GM23248 (cell line): ENCODE results near the gene IARS2. TPM values are rescaled to one million over a fixed set of nuclear protein-coding genes. Genes with fewer than 3 reads are reported as not detected.
A peak's percentile ranks its signal among the peaks of the same experiment; 100 is the strongest.

Experiments
- DNase-seq: peaks from one replicate; pipeline ENCODE4 v3.0.0-alpha.2; 2015
- H2AFZ ChIP-seq: fragments of 200-600 bp; sonication (generic); 2 replicates; pipeline ENCODE4 v1.6.1; 2016; ENCODE audit warnings: antibody characterized with exemption
- H3F3A ChIP-seq: fragments of 200-600 bp; sonication (generic); 2 replicates; pipeline ENCODE4 v1.6.1; 2016; ENCODE audit warnings: mild to moderate bottlenecking, antibody characterized with exemption, mixed run types; ENCODE audit not compliant: insufficient read depth
- H3K27ac ChIP-seq: fragments of 200-600 bp; sonication (generic); 2 replicates; pipeline ENCODE4 v1.5.1; 2016; ENCODE audit warnings: mild to moderate bottlenecking
- H3K27me3 ChIP-seq: fragments of 200-600 bp; sonication (generic); replicated peaks from 2 replicates; pipeline ENCODE4 v1.6.1; 2016; ENCODE audit warnings: mild to moderate bottlenecking; ENCODE audit not compliant: insufficient read depth
- H3K36me3 ChIP-seq: fragments of 200-600 bp; sonication (generic); 2 replicates; pipeline ENCODE4 v1.6.1; 2016; ENCODE audit warnings: low read depth, mild to moderate bottlenecking
- H3K4me1 ChIP-seq: fragments of 200-600 bp; sonication (generic); 2 replicates; pipeline ENCODE4 v1.6.1; 2016; ENCODE audit warnings: mild to moderate bottlenecking; ENCODE audit not compliant: insufficient read depth
- H3K4me2 ChIP-seq: fragments of 200-600 bp; sonication (generic); one replicate; pipeline ENCODE4 v1.6.1; 2016; ENCODE audit warnings: mild to moderate bottlenecking; ENCODE audit not compliant: unreplicated experiment
- H3K4me3 ChIP-seq: fragments of 200-600 bp; sonication (generic); 2 replicates; pipeline ENCODE4 v1.5.1; 2016; ENCODE audit warnings: mild to moderate bottlenecking
- H3K79me2 ChIP-seq: fragments of 200-600 bp; sonication (generic); 2 replicates; pipeline ENCODE4 v1.6.1; 2016; ENCODE audit warnings: mild to moderate bottlenecking; ENCODE audit not compliant: insufficient read depth
- H3K9ac ChIP-seq: fragments of 200-600 bp; sonication (generic); 2 replicates; pipeline ENCODE4 v1.6.1; 2016; ENCODE audit warnings: mild to moderate bottlenecking
- H3K9me2 ChIP-seq: fragments of 200-600 bp; sonication (generic); 2 replicates; pipeline ENCODE4 v1.6.1; 2016; ENCODE audit warnings: mixed run types, mild to moderate bottlenecking, moderate library complexity; ENCODE audit not compliant: insufficient read depth
- H3K9me3 ChIP-seq: fragments of 200-600 bp; sonication (generic); one replicate; pipeline ENCODE4 v1.6.1; 2017; ENCODE audit warnings: low read depth
- H4K20me1 ChIP-seq: fragments of 200-600 bp; sonication (generic); 2 replicates; pipeline ENCODE4 v1.6.0; 2016; ENCODE audit not compliant: insufficient read depth
- EZH2 ChIP-seq: fragments of 200-600 bp; sonication (generic); IDR thresholded peaks from 2 replicates; pipeline ENCODE4 v1.6.1; 2018; ENCODE audit warnings: antibody characterized with exemption, mild to moderate bottlenecking; ENCODE audit not compliant: insufficient read depth, poor library complexity, severe bottlenecking
- EZH2phosphoT487 ChIP-seq: fragments of 200-600 bp; sonication (generic); IDR thresholded peaks from 2 replicates; pipeline ENCODE4 v1.6.1; 2018; ENCODE audit warnings: antibody characterized with exemption, moderate library complexity, mild to moderate bottlenecking, low read depth; ENCODE audit not compliant: insufficient read depth
- WGBS, 2 experiments: methylation state at CpG; one replicate each; pipeline ENCODE4 v1.1.6; 2015 to 2017; ENCODE audit warnings: low lambda C conversion rate in 2 of 2, low coverage in 1 of 2; ENCODE audit errors: missing lambda C conversion rate in 2 of 2; 5-methylcytosine and 5-hydroxymethylcytosine counted together
- in situ Hi-C: fragments of 300-500 bp; cut with MboI; formaldehyde crosslinking; loops from 2 replicates; pipeline ENCODE4 v1.15.0; 2020
- polyA plus RNA-seq: library from polyadenylated mRNA; unstranded; fragments of >200 nt; fragmentation: Nextera tagmentation; extraction: Ambion mirVana; gene quantifications from 2 replicates; pipeline ENCODE4 v1.2.1, GENCODE V29; 2016
- total RNA-seq: library from RNA; depleted of rRNA; stranded (reverse); fragments of >200 nt; shearing (Covaris generic); gene quantifications from 2 replicates; pipeline ENCODE4 v1.2.3, GENCODE V29; 2014

The IARS2 gene
- total and polyA plus RNA-seq, 2 experiments from 2014 or later, result 67.0 to 93.3 TPM

DNA sequence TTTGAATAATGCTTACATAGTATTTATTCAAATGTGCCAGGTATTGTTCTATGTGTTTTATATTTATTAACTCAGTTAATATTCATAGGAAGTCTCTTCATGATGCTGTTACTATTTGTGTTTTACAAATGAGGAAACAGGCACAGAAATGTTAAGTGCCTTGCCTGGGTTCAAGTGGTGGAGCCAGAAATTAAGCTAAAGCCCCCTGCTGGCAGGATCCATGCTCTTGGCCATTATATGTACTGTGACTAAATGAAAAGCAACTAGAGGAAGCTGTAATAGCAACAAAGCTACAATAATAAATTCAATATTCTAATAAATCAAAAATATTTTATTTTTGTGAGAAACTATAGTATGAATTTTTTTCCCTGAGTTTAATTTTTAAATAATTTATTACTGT lies 30.0 kb downstream of the IARS2 start:
- no peak overlapping the region for H3K4me3 ChIP-seq
- H2AFZ ChIP-seq, result no peak overlapping the region
- no peaks in the 10 kb centered on the region for H3K9me2 ChIP-seq
- no peak overlapping the region for H3K4me2 ChIP-seq
- H3K9ac ChIP-seq, result no peak overlapping the region
- H3K27ac ChIP-seq, result peak overlapping the region; percentile 51; the same call in 1 of the 2 replicates
- peak; percentile 17 for DNase-seq
- no peak for TF ChIP-seq EZH2phosphoT487
- no peak for TF ChIP-seq EZH2
- peaks cover 26% of the 10 kb centered on the region for H3K36me3 ChIP-seq
- H3K9me3 ChIP-seq, result no peaks in the 10 kb centered on the region
- no peaks in the 10 kb centered on the region for H4K20me1 ChIP-seq
- H3K79me2 ChIP-seq, result peaks cover 6% of the 10 kb centered on the region; the same call in 1 of the 2 replicates
- no peaks in the 10 kb centered on the region for H3K27me3 ChIP-seq
- in situ Hi-C loops, result no loop called here
- peaks cover 12% of the 10 kb centered on the region for H3K4me1 ChIP-seq
- peaks cover 6% of the 10 kb centered on the region; the same call in 1 of the 2 replicates for H3F3A ChIP-seq

DNA sequence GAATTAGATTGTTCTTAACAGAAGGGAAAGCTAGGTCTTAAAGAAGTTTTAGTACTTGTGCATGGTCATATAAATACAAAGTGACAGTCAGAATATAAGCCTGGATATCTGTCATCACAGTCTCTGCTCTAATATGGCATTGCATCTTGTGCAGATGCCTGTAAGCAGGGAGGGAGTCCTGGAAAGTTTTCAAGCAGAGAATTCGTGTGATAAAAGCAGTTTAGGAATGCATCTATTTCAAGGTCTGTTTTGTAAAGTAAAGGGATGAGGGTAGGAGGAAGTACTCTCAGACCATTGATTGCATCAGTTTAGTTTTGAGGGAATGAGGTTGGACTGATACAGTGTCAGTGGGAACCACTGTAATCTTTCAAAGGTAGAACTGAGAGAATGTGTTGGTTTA lies 30.6 kb downstream of the IARS2 start:
- Histone ChIP-seq H3K4me2 (no peak overlapping the region), H3K9me2 (no peaks in the 10 kb centered on the region), H3K79me2 (peaks cover 6% of the 10 kb centered on the region; the same call in 1 of the 2 replicates), H3K9me3 (no peaks in the 10 kb centered on the region), H3K9ac (0 out of 2 replicates have a peak overlapping the region, but pooled peaks have one; percentile 19), H3K27me3 (no peaks in the 10 kb centered on the region), H4K20me1 (no peaks in the 10 kb centered on the region), H2AFZ (peak overlapping the region; percentile 56), H3K27ac (peak overlapping the region; percentile 51), H3F3A (peaks cover 6% of the 10 kb centered on the region; the same call in 1 of the 2 replicates), H3K36me3 (peaks cover 26% of the 10 kb centered on the region), H3K4me3 (no peak overlapping the region), H3K4me1 (peaks cover 12% of the 10 kb centered on the region)
- WGBS, 2 experiments, result 0 to 4% methylated on average over 1 of the region's 1 CpG
- peak; percentile 39 for DNase-seq
- in situ Hi-C loops, result no loop called here
- TF ChIP-seq EZH2 (no peak), EZH2phosphoT487 (no peak)

DNA sequence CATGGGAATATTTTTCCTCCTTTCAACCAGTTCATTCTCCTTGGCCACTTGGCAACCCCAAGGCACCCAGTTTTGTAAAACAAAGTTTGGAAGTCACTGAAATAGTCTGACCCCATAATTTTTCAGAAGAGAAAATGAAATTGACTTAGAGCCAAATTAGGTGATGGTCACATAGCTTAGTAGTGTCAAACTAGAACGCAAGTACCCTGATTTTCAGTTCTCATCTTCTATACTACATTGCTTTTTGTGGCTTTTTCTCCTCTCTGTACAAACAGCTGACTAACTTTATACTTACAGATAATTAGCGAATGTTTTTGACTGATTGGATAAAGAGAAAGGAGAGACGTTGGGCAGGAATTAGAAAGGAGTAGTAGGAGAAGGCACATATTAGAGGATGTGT lies 33.1 kb downstream of the IARS2 start:
- Histone ChIP-seq H3F3A (peaks cover 6% of the 10 kb centered on the region; the same call in 1 of the 2 replicates), H3K9me2 (no peaks in the 10 kb centered on the region), H2AFZ (no peak overlapping the region), H3K27me3 (no peaks in the 10 kb centered on the region), H3K4me2 (no peak overlapping the region), H3K4me3 (no peak overlapping the region), H3K9ac (no peak overlapping the region), H3K79me2 (peaks cover 6% of the 10 kb centered on the region; the same call in 1 of the 2 replicates), H4K20me1 (no peaks in the 10 kb centered on the region), H3K36me3 (peaks cover 24% of the 10 kb centered on the region), H3K9me3 (no peaks in the 10 kb centered on the region), H3K4me1 (peaks cover 12% of the 10 kb centered on the region), H3K27ac (no peak overlapping the region)
- in situ Hi-C loops, result no loop called here
- DNase-seq, result no peak
- TF ChIP-seq EZH2phosphoT487 (no peak), EZH2 (no peak)
- 86% methylated on average over 3 of the region's 3 CpGs for WGBS, 2 experiments

DNA sequence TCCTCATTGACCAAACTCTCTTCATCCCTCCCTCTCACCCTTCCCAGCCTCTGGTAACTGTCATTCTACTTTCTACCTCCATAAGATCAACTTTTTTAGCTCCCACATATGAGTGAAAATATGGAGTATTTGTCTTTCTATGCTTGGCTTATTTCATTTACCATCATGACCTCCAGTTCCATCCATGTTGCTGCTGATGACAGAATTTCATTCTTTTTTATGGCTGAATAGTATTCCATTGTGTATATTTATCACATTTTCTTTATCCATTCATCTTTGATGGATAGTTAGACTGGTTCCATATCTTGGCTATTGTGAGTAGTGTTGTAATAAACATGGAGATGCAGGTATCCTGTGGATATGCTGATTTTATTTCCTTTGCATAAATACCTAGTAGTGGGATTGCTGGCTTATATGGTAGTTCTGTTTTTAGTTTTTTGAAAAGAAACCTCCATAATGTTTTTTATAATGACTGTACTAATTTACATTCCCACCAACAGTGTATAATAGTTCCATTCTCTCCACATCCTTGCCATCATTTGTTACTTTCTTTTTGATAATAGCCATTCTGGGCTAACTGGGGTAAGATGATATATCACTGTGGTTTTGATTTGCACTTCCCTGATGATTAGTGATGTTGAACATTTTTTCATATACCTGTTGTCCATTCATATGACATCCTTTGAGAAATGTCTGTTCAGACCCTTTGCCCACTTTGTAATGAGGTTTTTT lies 35.7 kb downstream of the IARS2 start:
- peaks cover 3% of the 10 kb centered on the region for H3K4me1 ChIP-seq
- H3K9me2 ChIP-seq, result no peaks in the 10 kb centered on the region
- no peak overlapping the region for H3K4me3 ChIP-seq
- in situ Hi-C loops, result no loop called here
- no peak for DNase-seq
- H3K9me3 ChIP-seq, result no peaks in the 10 kb centered on the region
- no peak for TF ChIP-seq EZH2phosphoT487
- no peak for TF ChIP-seq EZH2
- H3F3A ChIP-seq, result peaks cover 1% of the 10 kb centered on the region; the same call in 1 of the 2 replicates
- H3K27me3 ChIP-seq, result no peaks in the 10 kb centered on the region
- no peaks in the 10 kb centered on the region; the same call in 1 of the 2 replicates for H3K79me2 ChIP-seq
- H2AFZ ChIP-seq, result no peak overlapping the region
- no peaks in the 10 kb centered on the region for H4K20me1 ChIP-seq
- peaks cover 38% of the 10 kb centered on the region for H3K36me3 ChIP-seq
- H3K4me2 ChIP-seq, result no peak overlapping the region
- H3K9ac ChIP-seq, result no peak overlapping the region
- H3K27ac ChIP-seq, result no peak overlapping the region

DNA sequence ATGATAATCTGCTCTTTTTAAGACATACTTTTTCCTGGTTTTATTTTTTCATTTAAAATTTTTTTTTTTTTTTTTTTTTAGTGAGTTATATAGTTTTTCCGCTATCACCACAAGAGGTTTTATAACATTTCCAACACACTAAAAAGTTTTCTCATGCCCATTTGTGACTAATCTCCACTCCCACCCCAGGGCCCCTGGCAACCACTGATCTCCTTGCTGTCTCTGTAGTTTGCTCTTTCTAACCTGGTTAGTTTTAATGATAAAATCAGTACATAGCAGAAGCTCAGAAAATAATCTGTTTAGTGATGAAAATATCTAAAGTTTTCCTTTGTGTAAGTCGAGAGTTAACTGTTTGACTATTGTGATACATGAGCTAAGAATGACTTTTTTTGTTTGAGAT lies 41.8 kb downstream of the IARS2 start:
- Histone ChIP-seq H3K4me3 (no peak overlapping the region), H3F3A (no peaks in the 10 kb centered on the region), H3K79me2 (no peaks in the 10 kb centered on the region), H3K27me3 (no peaks in the 10 kb centered on the region), H3K9me2 (no peaks in the 10 kb centered on the region), H3K36me3 (peaks cover 65% of the 10 kb centered on the region), H3K27ac (no peak overlapping the region), H3K4me2 (no peak overlapping the region), H3K9me3 (no peaks in the 10 kb centered on the region), H3K9ac (no peak overlapping the region), H2AFZ (no peak overlapping the region), H3K4me1 (no peaks in the 10 kb centered on the region), H4K20me1 (no peaks in the 10 kb centered on the region)
- DNase-seq, result no peak
- TF ChIP-seq EZH2, result no peak
- no peak for TF ChIP-seq EZH2phosphoT487
- WGBS, 2 experiments, result 72 to 76% methylated on average over 2 of the region's 2 CpGs
- in situ Hi-C loops, result no loop called here
